HEK293 (cell line): ENCODE results near the gene SLC35E1.

Experiments
- CTCF ChIA-PET: fragments of 350-600 bp; formaldehyde crosslinking; extraction: SDS; loops from one replicate; lab custom pipeline; 2021; ENCODE audit warnings: antibody characterized with exemption; lab: Yijun Ruan, JAX
- POLR2A ChIA-PET: fragments of 300-600 bp; formaldehyde crosslinking; extraction: SDS; loops from one replicate; lab custom pipeline; 2020; ENCODE audit warnings: antibody characterized with exemption, inconsistent platforms; lab: Yijun Ruan, JAX
- H3K27ac ChIP-seq: fragments of 200-500 bp; sonication (Bioruptor generic); 2 replicates; pipeline ENCODE4 v1.5.1; 2014; ENCODE audit warnings: low read depth, low read length, control low read depth, inconsistent platforms; ENCODE audit errors: extremely low read depth
- H3K36me3 ChIP-seq, 2 experiments: fragments of 200-500 bp in 1 of 2; sonication (Bioruptor generic) in 1 of 2; 1 replicate in 1 of 2; 2 replicates in 1 of 2; pipeline ENCODE4 v1.5.1; 2014 to 2017; ENCODE audit warnings: inconsistent platforms in 2 of 2, low read length in 2 of 2; ENCODE audit not compliant: control insufficient read depth in 2 of 2, insufficient read depth in 1 of 2
- H3K4me1 ChIP-seq: fragments of 200-500 bp; sonication (Bioruptor generic); 2 replicates; pipeline ENCODE4 v1.5.1; 2014; ENCODE audit warnings: mild to moderate bottlenecking, low read length, inconsistent platforms; ENCODE audit not compliant: control insufficient read depth, insufficient read depth
- H3K4me3 ChIP-seq: 2 replicates; pipeline ENCODE4 v1.5.1; 2011; ENCODE audit warnings: low read depth, mild to moderate bottlenecking, control low read depth, low read length, moderate library complexity
- H3K9me3 ChIP-seq: fragments of 200-500 bp; sonication (Bioruptor generic); 2 replicates; pipeline ENCODE4 v1.5.1; 2014; ENCODE audit warnings: low read depth, low read length, inconsistent platforms; ENCODE audit not compliant: control insufficient read depth, insufficient read depth
- EGR2 ChIP-seq: fragments of 450-650 bp; formaldehyde crosslinking; IDR thresholded peaks from 2 replicates; pipeline ENCODE4 v1.5.1; 2016; ENCODE audit warnings: low read depth, missing biosample characterization, missing genetic modification characterization
- GLIS2 ChIP-seq: fragments of 450-650 bp; formaldehyde crosslinking; IDR thresholded peaks from 2 replicates; pipeline ENCODE4 v1.5.1; 2016; ENCODE audit warnings: missing biosample characterization, missing genetic modification characterization
- OSR2 ChIP-seq: fragments of 450-650 bp; formaldehyde crosslinking; IDR thresholded peaks from 2 replicates; pipeline ENCODE4 v1.5.1; 2016; ENCODE audit warnings: missing biosample characterization, missing genetic modification characterization
- SCRT1 ChIP-seq: fragments of 450-650 bp; formaldehyde crosslinking; IDR thresholded peaks from 2 replicates; pipeline ENCODE4 v1.5.1; 2016; ENCODE audit warnings: missing biosample characterization, missing genetic modification characterization, borderline replicate concordance
- ZBTB11 ChIP-seq: fragments of 450-650 bp; formaldehyde crosslinking; conservative IDR thresholded peaks from 2 replicates; pipeline ENCODE4 v1.5.1; 2016; ENCODE audit warnings: low read depth, missing biosample characterization, missing genetic modification characterization
- ZBTB17 ChIP-seq: fragments of 450-650 bp; formaldehyde crosslinking; IDR thresholded peaks from 2 replicates; pipeline ENCODE4 v1.5.1; 2016; ENCODE audit warnings: missing biosample characterization, missing genetic modification characterization
- ZBTB44 ChIP-seq: fragments of 450-650 bp; IDR thresholded peaks from 2 replicates; pipeline ENCODE4 v1.5.1; 2018; ENCODE audit warnings: missing biosample characterization, mild to moderate bottlenecking, missing genetic modification characterization
- ZFP3 ChIP-seq: fragments of 450-650 bp; formaldehyde crosslinking; IDR thresholded peaks from 2 replicates; pipeline ENCODE4 v1.5.1; 2016; ENCODE audit warnings: low read depth, missing biosample characterization, missing genetic modification characterization
- ZNF114 ChIP-seq: fragments of 450-650 bp; formaldehyde crosslinking; IDR thresholded peaks from 2 replicates; pipeline ENCODE4 v1.5.0; 2017; ENCODE audit warnings: missing biosample characterization, missing genetic modification characterization
- ZNF157 ChIP-seq: fragments of 450-650 bp; formaldehyde crosslinking; IDR thresholded peaks from 2 replicates; pipeline ENCODE4 v1.5.1; 2016; ENCODE audit warnings: missing biosample characterization, missing genetic modification characterization
- ZNF169 ChIP-seq: fragments of 450-650 bp; formaldehyde crosslinking; IDR thresholded peaks from 2 replicates; pipeline ENCODE4 v1.5.1; 2016; ENCODE audit warnings: missing biosample characterization, missing genetic modification characterization
- ZNF2 ChIP-seq: fragments of 450-650 bp; formaldehyde crosslinking; IDR thresholded peaks from 2 replicates; pipeline ENCODE4 v1.5.1; 2016; ENCODE audit warnings: missing biosample characterization, missing genetic modification characterization
- ZNF292 ChIP-seq: fragments of 450-650 bp; formaldehyde crosslinking; IDR thresholded peaks from 2 replicates; pipeline ENCODE4 v1.5.1; 2016; ENCODE audit warnings: low read depth, missing biosample characterization, missing genetic modification characterization, borderline replicate concordance
- ZNF302 ChIP-seq: fragments of 450-650 bp; formaldehyde crosslinking; IDR thresholded peaks from 2 replicates; pipeline ENCODE4 v1.5.1; 2016; ENCODE audit warnings: missing biosample characterization, missing genetic modification characterization, low read depth
- ZNF391 ChIP-seq: fragments of 450-650 bp; formaldehyde crosslinking; IDR thresholded peaks from 2 replicates; pipeline ENCODE4 v1.5.1; 2016; ENCODE audit warnings: low read depth, missing biosample characterization, missing genetic modification characterization, borderline replicate concordance
- ZNF518A ChIP-seq: fragments of 450-650 bp; formaldehyde crosslinking; conservative IDR thresholded peaks from 2 replicates; pipeline ENCODE4 v1.5.1; 2016; ENCODE audit warnings: low read depth, missing biosample characterization, missing genetic modification characterization
- ZNF600 ChIP-seq: fragments of 450-650 bp; formaldehyde crosslinking; IDR thresholded peaks from 2 replicates; pipeline ENCODE4 v1.5.1; 2016; ENCODE audit warnings: missing biosample characterization, missing genetic modification characterization
- ZNF623 ChIP-seq: fragments of 450-650 bp; formaldehyde crosslinking; IDR thresholded peaks from 2 replicates; pipeline ENCODE4 v1.5.1; 2016; ENCODE audit warnings: missing biosample characterization, missing genetic modification characterization
- ZNF701 ChIP-seq: fragments of 450-650 bp; formaldehyde crosslinking; IDR thresholded peaks from 2 replicates; pipeline ENCODE4 v1.5.1; 2016; ENCODE audit warnings: missing biosample characterization, missing genetic modification characterization
- ZSCAN23 ChIP-seq: fragments of 450-650 bp; formaldehyde crosslinking; IDR thresholded peaks from 2 replicates; pipeline ENCODE4 v1.5.1; 2016; ENCODE audit warnings: missing biosample characterization, missing genetic modification characterization
- TF ChIP-seq, protein P1 (sequence below): fragments of 450-650 bp; formaldehyde crosslinking; IDR thresholded peaks from 2 replicates; pipeline ENCODE4 v1.5.1; 2016; ENCODE audit warnings: missing biosample characterization, missing genetic modification characterization
- TF ChIP-seq, protein P2 (sequence below): fragments of 450-650 bp; formaldehyde crosslinking; IDR thresholded peaks from 2 replicates; pipeline ENCODE4 v1.5.1; 2016; ENCODE audit warnings: missing biosample characterization, missing genetic modification characterization
- TF ChIP-seq, protein P3 (sequence below): fragments of 450-650 bp; IDR thresholded peaks from 2 replicates; pipeline ENCODE4 v1.5.1; 2018; ENCODE audit warnings: missing biosample characterization, missing genetic modification characterization

Gene SLC35E1

DNA sequence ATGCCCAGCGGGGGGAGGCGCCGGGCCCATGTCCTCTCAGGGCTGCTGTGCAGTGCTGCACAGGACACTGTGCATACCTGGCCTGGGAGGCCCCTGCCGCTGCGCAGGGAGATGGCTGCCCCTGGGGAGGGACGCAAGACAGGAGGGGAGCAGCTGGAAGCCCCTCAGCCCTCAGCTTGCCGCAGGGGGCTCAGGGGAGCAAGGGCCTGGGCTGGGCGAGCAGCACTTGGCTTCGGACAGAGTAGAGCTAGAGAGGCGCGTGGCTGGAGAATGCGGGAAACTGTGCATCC, 40.9 kb downstream of the SLC35E1 start:
- Histone ChIP-seq H3K27ac (no peak overlapping the region), H3K36me3 (peaks cover 39 to 100% of the 10 kb centered on the region in 2 experiments; a peak in 2 of 3 replicates)
- POLR2A ChIA-PET: no interaction called here

DNA sequence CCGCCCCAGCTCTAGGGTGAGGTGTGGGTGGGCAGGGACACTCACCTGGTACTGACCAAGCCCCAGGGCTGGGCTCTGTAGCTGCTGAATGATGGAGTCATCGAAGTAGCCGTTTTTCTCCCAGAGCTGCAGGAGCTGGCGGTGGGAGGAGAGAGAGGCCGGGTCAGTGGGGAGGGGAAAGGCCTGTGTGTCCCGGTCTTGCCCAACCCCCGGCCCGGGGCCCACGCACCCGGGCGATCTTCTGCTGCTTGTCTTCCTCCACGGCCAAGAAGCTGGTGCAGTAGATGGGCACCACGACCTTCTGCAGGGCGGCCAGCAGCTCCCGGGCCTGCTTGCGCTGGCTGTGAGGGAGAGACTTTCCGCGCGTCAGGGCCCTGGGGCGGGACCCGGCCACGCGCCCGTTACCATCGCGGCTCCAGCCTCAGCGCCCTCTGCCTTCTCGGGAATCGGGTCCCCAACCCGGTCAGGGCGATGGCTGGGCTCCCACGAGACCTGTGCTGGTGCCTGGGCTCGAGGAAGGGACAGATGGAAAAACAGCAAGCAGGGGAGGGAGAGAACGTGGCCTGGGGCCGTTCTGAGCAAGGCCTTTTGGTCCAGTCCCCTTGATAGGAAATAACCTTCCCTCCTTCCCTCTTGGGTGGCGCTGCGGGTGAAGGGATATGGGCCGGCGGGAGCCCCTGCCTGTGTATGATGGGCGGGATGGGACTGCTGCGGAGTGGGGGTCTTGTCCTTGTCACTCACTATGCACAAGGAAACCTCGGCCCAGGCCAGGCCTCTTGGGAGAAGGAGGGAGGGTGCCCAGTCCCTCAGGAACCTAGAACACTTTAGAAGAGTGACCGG, 41.5 kb downstream of the SLC35E1 start:
- H3K36me3 ChIP-seq: peaks cover 40 to 100% of the 10 kb centered on the region in 2 experiments; a peak in 2 of 3 replicates
- CTCF ChIA-PET: no interaction called here
- H3K4me1 ChIP-seq: no peaks in the 10 kb centered on the region
- no peak overlapping the region for H3K27ac ChIP-seq
- H3K4me3 ChIP-seq: no peak overlapping the region
- H3K9me3 ChIP-seq: no peaks in the 10 kb centered on the region
- TF ChIP-seq ZBTB17 (tag by site-specific recombination) (no peak), ZNF292 (no peak), ZNF518A (no peak), ZNF623 (tag by site-specific recombination) (no peak), ZBTB11 (tag by site-specific recombination) (no peak)
- TF ChIP-seq, protein P1, sequence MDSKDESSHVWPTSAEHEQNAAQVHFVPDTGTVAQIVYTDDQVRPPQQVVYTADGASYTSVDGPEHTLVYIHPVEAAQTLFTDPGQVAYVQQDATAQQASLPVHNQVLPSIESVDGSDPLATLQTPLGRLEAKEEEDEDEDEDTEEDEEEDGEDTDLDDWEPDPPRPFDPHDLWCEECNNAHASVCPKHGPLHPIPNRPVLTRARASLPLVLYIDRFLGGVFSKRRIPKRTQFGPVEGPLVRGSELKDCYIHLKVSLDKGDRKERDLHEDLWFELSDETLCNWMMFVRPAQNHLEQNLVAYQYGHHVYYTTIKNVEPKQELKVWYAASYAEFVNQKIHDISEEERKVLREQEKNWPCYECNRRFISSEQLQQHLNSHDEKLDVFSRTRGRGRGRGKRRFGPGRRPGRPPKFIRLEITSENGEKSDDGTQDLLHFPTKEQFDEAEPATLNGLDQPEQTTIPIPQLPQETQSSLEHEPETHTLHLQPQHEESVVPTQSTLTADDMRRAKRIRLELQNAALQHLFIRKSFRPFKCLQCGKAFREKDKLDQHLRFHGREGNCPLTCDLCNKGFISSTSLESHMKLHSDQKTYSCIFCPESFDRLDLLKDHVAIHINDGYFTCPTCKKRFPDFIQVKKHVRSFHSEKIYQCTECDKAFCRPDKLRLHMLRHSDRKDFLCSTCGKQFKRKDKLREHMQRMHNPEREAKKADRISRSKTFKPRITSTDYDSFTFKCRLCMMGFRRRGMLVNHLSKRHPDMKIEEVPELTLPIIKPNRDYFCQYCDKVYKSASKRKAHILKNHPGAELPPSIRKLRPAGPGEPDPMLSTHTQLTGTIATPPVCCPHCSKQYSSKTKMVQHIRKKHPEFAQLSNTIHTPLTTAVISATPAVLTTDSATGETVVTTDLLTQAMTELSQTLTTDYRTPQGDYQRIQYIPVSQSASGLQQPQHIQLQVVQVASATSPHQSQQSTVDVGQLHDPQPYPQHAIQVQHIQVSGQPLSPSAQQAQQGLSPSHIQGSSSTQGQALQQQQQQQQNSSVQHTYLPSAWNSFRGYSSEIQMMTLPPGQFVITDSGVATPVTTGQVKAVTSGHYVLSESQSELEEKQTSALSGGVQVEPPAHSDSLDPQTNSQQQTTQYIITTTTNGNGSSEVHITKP (tag by site-specific recombination): no peak
- POLR2A ChIA-PET: no interaction called here

More for the DNA sequence above, 40.9 kb downstream of the SLC35E1 start:
- CTCF ChIA-PET: interaction anchor here (0.6 kb wide), 1 partner anchor 85 kb away, joined by 4 read pairs; no protein-coding TSS in a partner anchor
- TF ChIP-seq ZNF157 (tag by site-specific recombination) (no peak), EGR2 (tag by site-specific recombination) (no peak), SCRT1 (tag by site-specific recombination) (no peak), ZBTB44 (tag by site-specific recombination) (no peak), GLIS2 (tag by site-specific recombination) (no peak), ZFP3 (tag by site-specific recombination) (no peak), ZNF169 (tag by site-specific recombination) (no peak), OSR2 (tag by site-specific recombination) (no peak), ZNF391 (tag by site-specific recombination) (no peak), ZNF2 (tag by site-specific recombination) (no peak), ZSCAN23 (tag by site-specific recombination) (no peak), ZNF701 (tag by site-specific recombination) (no peak), ZNF302 (no peak), ZNF623 (tag by site-specific recombination) (no peak), ZNF114 (tag by site-specific recombination) (no peak), ZNF600 (tag by site-specific recombination) (no peak)
- TF ChIP-seq, protein P2, sequence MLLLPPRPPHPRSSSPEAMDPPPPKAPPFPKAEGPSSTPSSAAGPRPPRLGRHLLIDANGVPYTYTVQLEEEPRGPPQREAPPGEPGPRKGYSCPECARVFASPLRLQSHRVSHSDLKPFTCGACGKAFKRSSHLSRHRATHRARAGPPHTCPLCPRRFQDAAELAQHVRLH (tag by site-specific recombination): no peak
- TF ChIP-seq, protein P3, sequence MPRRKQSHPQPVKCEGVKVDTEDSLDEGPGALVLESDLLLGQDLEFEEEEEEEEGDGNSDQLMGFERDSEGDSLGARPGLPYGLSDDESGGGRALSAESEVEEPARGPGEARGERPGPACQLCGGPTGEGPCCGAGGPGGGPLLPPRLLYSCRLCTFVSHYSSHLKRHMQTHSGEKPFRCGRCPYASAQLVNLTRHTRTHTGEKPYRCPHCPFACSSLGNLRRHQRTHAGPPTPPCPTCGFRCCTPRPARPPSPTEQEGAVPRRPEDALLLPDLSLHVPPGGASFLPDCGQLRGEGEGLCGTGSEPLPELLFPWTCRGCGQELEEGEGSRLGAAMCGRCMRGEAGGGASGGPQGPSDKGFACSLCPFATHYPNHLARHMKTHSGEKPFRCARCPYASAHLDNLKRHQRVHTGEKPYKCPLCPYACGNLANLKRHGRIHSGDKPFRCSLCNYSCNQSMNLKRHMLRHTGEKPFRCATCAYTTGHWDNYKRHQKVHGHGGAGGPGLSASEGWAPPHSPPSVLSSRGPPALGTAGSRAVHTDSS: no peak
- TF ChIP-seq, all 188 proteins: peak for 0
- no peaks in the 10 kb centered on the region for H3K9me3 ChIP-seq
- H3K4me1 ChIP-seq: no peaks in the 10 kb centered on the region
- H3K4me3 ChIP-seq: no peak overlapping the region
